HL-60 (cell line): ENCODE data around the gene CLDN19.
"Not testable (repeated sequence)": the region's sequence is repeated elsewhere in the genome, so short reads cannot be mapped to it uniquely, and the experiment has no call there.

Experiments used
- CTCF ChIP-seq: IDR thresholded peaks from one replicate; pipeline ENCODE4 v1.5.1; 2011; ENCODE audit warnings: low read length, control low read depth, inconsistent platforms; ENCODE audit not compliant: insufficient read depth
- POLR2AphosphoS5 ChIP-seq: IDR thresholded peaks from 2 replicates; pipeline ENCODE4 v1.6.1; 2012; ENCODE audit warnings: low read depth

- not testable (repeated sequence) for TF ChIP-seq CTCF, POLR2AphosphoS5
Measured at GRCh38 chr1:42722403-42722802, 17.6 kb downstream of the CLDN19 start.
